Naive B cell (primary cell): ENCODE results near the gene SSR4. TPM values are rescaled to one million over a fixed set of nuclear protein-coding genes. Genes with fewer than 3 reads are reported as not detected.
A peak's percentile ranks its signal among the peaks of the same experiment; 100 is the strongest.

Experiments
- ATAC-seq, 2 donors: fragments of 150-1000 bp; cut with Tn5 transposase; 2 replicates each; pipeline ENCODE4 v1.10.0; 2021; ENCODE audit warnings: low read depth in 2 of 2, mild to moderate bottlenecking in 2 of 2, moderate library complexity in 2 of 2
- DNase-seq: peaks from one replicate; pipeline ENCODE4 v3.0.0; 2022
- H3K27ac Mint-ChIP-seq, 6 donors: one replicate each; pipeline ENCODE4 v1.8.0; 2020 to 2022; ENCODE audit warnings: mild to moderate bottlenecking in 6 of 6, mixed read lengths in 6 of 6, moderate library complexity in 5 of 6, inconsistent platforms in 2 of 6
- H3K27me3 Mint-ChIP-seq, 3 donors: one replicate each; pipeline ENCODE4 v1.8.0; 2021 to 2022; ENCODE audit warnings: mixed read lengths in 3 of 3, mild to moderate bottlenecking in 1 of 3
- H3K36me3 Mint-ChIP-seq, 2 donors: one replicate each; pipeline ENCODE4 v1.8.0; 2020 to 2022; ENCODE audit warnings: mixed read lengths in 2 of 2, inconsistent platforms in 1 of 2, mild to moderate bottlenecking in 1 of 2
- H3K4me1 Mint-ChIP-seq, 3 donors: one replicate each; pipeline ENCODE4 v1.8.0; 2020 to 2022; ENCODE audit warnings: mixed read lengths in 3 of 3, inconsistent platforms in 1 of 3, mild to moderate bottlenecking in 1 of 3, moderate library complexity in 1 of 3
- H3K4me3 Mint-ChIP-seq, 8 donors: one replicate each; pipeline ENCODE4 v1.8.0; 2020 to 2022; ENCODE audit warnings: mild to moderate bottlenecking in 8 of 8, mixed read lengths in 8 of 8, moderate library complexity in 8 of 8, inconsistent platforms in 2 of 8
- H3K9me3 Mint-ChIP-seq, 7 donors: one replicate each; pipeline ENCODE4 v1.8.0; 2020 to 2022; ENCODE audit warnings: mixed read lengths in 7 of 7, mild to moderate bottlenecking in 5 of 7, inconsistent platforms in 2 of 7, moderate library complexity in 1 of 7
- polyA plus RNA-seq, 6 donors: library from polyadenylated mRNA; unstranded; fragments of 300-500 nt; fragmentation: Illumina TruSeq; gene quantifications; one replicate each; pipeline ENCODE4 v1.2.3, GENCODE V29; 2021; ENCODE audit warnings: low read depth in 6 of 6

Gene SSR4
- polyA plus RNA-seq, 6 donors from 2014 or later, result 308 to 413 (median 364) TPM

- DNase-seq (no peak), ATAC-seq (no peak)
- no peaks in the 10 kb centered on the region for H3K9me3 Mint-ChIP-seq
- no peak overlapping the region for H3K4me3 Mint-ChIP-seq
- H3K4me1 Mint-ChIP-seq, result peaks cover 11 to 22% (median 12%) of the 10 kb centered on the region in 3 donors
- peaks cover 0 to 13% (median 0%) of the 10 kb centered on the region in 3 donors for H3K27me3 Mint-ChIP-seq
- H3K27ac Mint-ChIP-seq, result no peak overlapping the region
- H3K36me3 Mint-ChIP-seq, result no peaks in the 10 kb centered on the region
Observed at GRCh38 chrX:153765138-153766079, 29.1 kb upstream of the SSR4 start.

DNA sequence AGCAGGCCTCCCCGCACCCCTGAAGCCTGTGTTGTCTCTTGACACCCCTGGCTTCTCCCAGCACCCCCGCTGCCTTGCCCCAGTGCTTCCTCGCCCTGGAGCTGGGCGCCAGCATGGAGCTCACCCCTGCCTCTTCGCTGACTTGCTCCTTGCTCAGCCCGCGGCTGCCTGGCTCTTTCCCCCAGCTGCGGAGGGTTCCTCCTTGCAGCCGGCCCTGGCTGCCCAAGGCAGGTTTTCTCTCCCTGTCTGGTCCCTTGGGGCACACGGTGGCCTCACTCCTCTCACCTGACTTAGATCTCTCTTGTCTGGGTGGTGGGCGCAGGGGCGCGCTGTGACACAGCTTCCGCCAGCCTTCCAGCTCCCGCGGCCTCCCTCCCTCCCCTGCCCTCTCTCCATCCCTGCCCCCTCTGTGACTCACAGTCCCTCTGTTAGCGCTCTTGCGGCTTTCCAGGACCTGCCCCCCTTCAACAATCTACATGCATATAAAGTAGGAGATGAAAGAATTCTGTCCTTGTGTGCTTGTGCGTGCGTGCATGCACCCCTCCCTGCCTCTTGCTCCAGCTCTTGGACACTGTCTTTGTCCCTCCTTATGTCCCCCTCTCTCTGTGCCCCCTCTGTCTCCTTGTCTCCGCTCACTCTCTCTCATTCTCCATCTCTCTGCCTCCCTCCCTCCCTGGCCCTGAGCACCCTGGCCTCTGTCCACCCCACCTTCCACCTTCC is 28.2 kb upstream of the SSR4 start:
- no peak for ATAC-seq
- no peaks in the 10 kb centered on the region for H3K9me3 Mint-ChIP-seq
- peak overlapping the region in 1 of 8 donors; percentile 15 for H3K4me3 Mint-ChIP-seq
- no peaks in the 10 kb centered on the region for H3K36me3 Mint-ChIP-seq
- peaks cover 11 to 22% (median 12%) of the 10 kb centered on the region in 3 donors for H3K4me1 Mint-ChIP-seq
- no peak overlapping the region for H3K27ac Mint-ChIP-seq
- peaks cover 0 to 13% (median 0%) of the 10 kb centered on the region in 3 donors for H3K27me3 Mint-ChIP-seq
- no peak for DNase-seq

GRCh38 chrX:153766871-153767673 is 27.4 kb upstream of the SSR4 start:
- H3K9me3 Mint-ChIP-seq, result no peaks in the 10 kb centered on the region
- peaks cover 11 to 22% (median 12%) of the 10 kb centered on the region in 3 donors for H3K4me1 Mint-ChIP-seq
- DNase-seq (no peak), ATAC-seq (no peak)
- H3K27me3 Mint-ChIP-seq, result peaks cover 0 to 13% (median 0%) of the 10 kb centered on the region in 3 donors
- H3K4me3 Mint-ChIP-seq, result no peak overlapping the region
- H3K27ac Mint-ChIP-seq, result no peak overlapping the region
- no peaks in the 10 kb centered on the region for H3K36me3 Mint-ChIP-seq

DNA sequence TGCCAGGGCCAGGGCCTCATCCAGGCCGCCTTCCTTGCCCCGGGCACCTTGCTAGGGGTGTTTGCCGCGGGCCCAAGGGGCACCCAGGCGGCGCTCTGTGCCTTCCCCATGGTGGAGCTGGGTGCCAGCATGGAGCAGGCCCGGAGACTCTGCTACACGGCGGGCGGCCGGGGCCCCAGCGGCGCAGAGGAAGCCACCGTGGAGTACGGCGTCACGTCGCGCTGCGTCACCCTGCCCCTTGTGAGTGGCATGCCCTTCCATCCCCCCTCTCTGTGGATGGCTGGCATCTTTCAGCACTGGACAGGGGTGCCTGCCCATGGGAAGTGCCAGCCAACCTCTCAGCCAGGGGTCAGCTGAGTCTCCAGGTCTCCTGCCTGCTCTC is 26.8 kb upstream of the SSR4 start:
- no peak overlapping the region for H3K27ac Mint-ChIP-seq
- no peak overlapping the region for H3K4me3 Mint-ChIP-seq
- H3K4me1 Mint-ChIP-seq, result peaks cover 11 to 22% (median 12%) of the 10 kb centered on the region in 3 donors
- no peak for DNase-seq
- H3K27me3 Mint-ChIP-seq, result peaks cover 0 to 13% (median 0%) of the 10 kb centered on the region in 3 donors
- H3K36me3 Mint-ChIP-seq, result no peaks in the 10 kb centered on the region
- no peak for ATAC-seq
- no peaks in the 10 kb centered on the region for H3K9me3 Mint-ChIP-seq

DNA sequence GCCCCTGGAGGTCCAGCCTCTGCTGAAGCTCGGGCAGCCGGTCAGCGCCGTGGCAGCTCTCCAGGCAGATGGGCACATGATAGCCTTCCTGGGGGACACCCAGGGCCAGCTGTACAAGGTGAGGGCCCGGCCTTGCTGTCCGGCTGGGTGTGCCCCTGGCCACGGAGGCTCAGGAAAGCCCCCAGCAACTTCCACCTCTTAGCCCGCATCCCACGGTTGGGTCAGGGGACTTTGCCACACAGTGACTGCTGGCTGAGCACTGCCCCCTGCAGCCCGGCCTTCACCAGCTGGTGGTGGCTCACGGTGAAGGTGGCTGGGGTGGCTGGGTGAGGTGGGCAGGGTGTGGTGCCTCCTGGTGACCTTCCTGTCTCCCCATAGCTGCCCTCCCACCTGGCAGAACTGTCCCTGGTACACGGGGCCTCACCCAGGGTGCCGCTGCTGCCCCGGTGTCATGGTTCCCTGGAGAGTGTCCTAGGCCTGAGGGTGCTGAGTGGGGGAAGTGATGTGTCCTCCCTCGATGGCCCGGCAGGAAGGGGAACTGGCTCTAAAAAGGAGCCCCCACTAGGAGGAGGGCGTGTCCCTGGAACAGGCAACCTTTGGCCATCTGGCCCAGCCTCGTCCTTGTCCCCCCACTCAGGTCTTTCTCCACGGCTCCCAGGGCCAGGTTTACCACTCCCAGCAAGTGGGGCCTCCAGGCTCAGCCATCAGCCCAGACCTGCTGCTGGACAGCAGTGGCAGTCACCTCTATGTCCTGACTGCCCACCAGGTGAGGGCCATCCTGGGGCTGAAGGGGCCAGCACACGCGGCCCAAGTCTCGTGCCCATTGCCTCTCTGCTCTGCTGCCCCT is 25.9 kb upstream of the SSR4 start:
- H3K27ac Mint-ChIP-seq, result no peak overlapping the region
- peaks cover 9 to 22% (median 11%) of the 10 kb centered on the region in 3 donors for H3K4me1 Mint-ChIP-seq
- DNase-seq, result no peak
- no peak for ATAC-seq
- H3K27me3 Mint-ChIP-seq, result peaks cover 0 to 13% (median 0%) of the 10 kb centered on the region in 3 donors
- no peaks in the 10 kb centered on the region for H3K36me3 Mint-ChIP-seq
- no peak overlapping the region for H3K4me3 Mint-ChIP-seq
- no peaks in the 10 kb centered on the region for H3K9me3 Mint-ChIP-seq

GRCh38 chrX:153769158-153769864 is 25.2 kb upstream of the SSR4 start:
- H3K36me3 Mint-ChIP-seq, result no peaks in the 10 kb centered on the region
- ATAC-seq (no peak), DNase-seq (no peak)
- H3K27me3 Mint-ChIP-seq, result peaks cover 0 to 13% (median 0%) of the 10 kb centered on the region in 3 donors
- H3K4me3 Mint-ChIP-seq, result no peak overlapping the region
- H3K27ac Mint-ChIP-seq, result no peak overlapping the region
- H3K4me1 Mint-ChIP-seq, result peaks cover 6 to 16% (median 7%) of the 10 kb centered on the region in 3 donors
- H3K9me3 Mint-ChIP-seq, result no peaks in the 10 kb centered on the region

DNA sequence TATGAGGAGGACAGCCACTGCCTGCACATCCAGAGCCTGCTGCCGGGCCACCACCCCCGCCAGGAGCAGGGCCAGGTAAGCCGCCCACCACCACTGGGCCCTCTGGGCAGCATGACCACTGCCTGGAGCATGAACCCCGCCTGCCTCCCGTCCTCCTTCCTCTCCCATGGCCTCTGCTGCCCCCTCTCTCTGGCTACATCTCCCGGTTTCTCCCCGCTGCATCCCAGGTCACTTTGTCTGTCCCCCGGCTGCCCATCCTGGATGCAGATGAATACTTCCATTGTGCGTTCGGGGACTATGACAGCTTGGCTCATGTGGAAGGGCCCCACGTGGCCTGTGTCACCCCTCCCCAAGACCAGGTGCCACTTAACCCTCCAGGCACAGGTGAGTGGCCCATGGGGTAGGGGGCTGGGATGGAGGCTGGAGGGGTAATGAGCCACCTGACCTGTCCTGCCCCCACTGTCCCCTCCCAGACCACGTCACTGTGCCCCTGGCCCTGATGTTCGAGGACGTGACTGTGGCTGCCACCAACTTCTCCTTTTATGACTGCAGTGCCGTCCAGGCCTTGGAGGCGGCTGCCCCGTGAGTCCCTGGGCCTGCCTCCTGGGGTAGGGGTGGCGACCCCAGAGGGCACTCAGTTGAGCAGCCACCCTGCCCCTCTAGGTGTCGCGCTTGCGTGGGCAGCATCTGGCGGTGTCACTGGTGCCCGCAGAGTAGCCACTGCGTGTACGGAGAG is 24.4 kb upstream of the SSR4 start:
- peaks cover 0 to 13% (median 0%) of the 10 kb centered on the region in 3 donors for H3K27me3 Mint-ChIP-seq
- DNase-seq (no peak), ATAC-seq (no peak)
- peak overlapping the region in 1 of 6 donors; percentile 95 for H3K27ac Mint-ChIP-seq
- H3K9me3 Mint-ChIP-seq, result no peaks in the 10 kb centered on the region
- no peaks in the 10 kb centered on the region for H3K36me3 Mint-ChIP-seq
- H3K4me3 Mint-ChIP-seq, result no peak overlapping the region
- H3K4me1 Mint-ChIP-seq, result peaks cover 6 to 16% (median 7%) of the 10 kb centered on the region in 3 donors

GRCh38 chrX:153770601-153771414 is 23.7 kb upstream of the SSR4 start:
- Mint-ChIP-seq H3K27ac (no peak overlapping the region), H3K4me1 (peaks cover 6 to 16% (median 7%) of the 10 kb centered on the region in 3 donors), H3K36me3 (no peaks in the 10 kb centered on the region), H3K27me3 (peaks cover 0 to 13% (median 0%) of the 10 kb centered on the region in 3 donors), H3K9me3 (no peaks in the 10 kb centered on the region), H3K4me3 (no peak overlapping the region)
- ATAC-seq (no peak), DNase-seq (no peak)

- no peak overlapping the region for H3K27ac Mint-ChIP-seq
- no peak for DNase-seq
- H3K4me1 Mint-ChIP-seq, result peaks cover 0 to 9% (median 2%) of the 10 kb centered on the region in 3 donors
- H3K9me3 Mint-ChIP-seq, result no peaks in the 10 kb centered on the region
- H3K27me3 Mint-ChIP-seq, result peaks cover 0 to 8% (median 0%) of the 10 kb centered on the region in 3 donors
- no peaks in the 10 kb centered on the region for H3K36me3 Mint-ChIP-seq
- H3K4me3 Mint-ChIP-seq, result no peak overlapping the region
- ATAC-seq, result no peak
Observed at GRCh38 chrX:153771415-153772315, 22.8 kb upstream of the SSR4 start.
